SK-N-SH treated with all-trans-retinoic acid at 6 μM for 48 hours (cell line): Measurements from ENCODE around the gene C15orf61.

Experiments
- ATAC-seq: fragments of 200-7000 bp; cut with Tn5 transposase; 3 replicates; pipeline ENCODE4 v1.9.1; 2020; ENCODE audit warnings: mild to moderate bottlenecking, moderate library complexity
- ARNTL ChIP-seq: fragments of 450-650 bp; formaldehyde crosslinking; IDR thresholded peaks from 2 replicates; pipeline ENCODE4 v1.5.0; 2020; ENCODE audit warnings: low read depth, mild to moderate bottlenecking, moderate library complexity, borderline replicate concordance
- CSDC2 ChIP-seq: fragments of 250-450 bp; sonication (Bioruptor Pico); IDR thresholded peaks from 2 replicates; pipeline ENCODE4 v1.5.0; 2020; ENCODE audit warnings: mild to moderate bottlenecking, moderate library complexity
- GLIS3 ChIP-seq: fragments of 250-450 bp; sonication (Bioruptor Pico); IDR thresholded peaks from 2 replicates; pipeline ENCODE4 v1.5.0; 2020; ENCODE audit warnings: mild to moderate bottlenecking, moderate library complexity
- ISL1 ChIP-seq: fragments of 250-450 bp; sonication (Bioruptor Pico); IDR thresholded peaks from 2 replicates; pipeline ENCODE4 v2.1.2; 2022; ENCODE audit warnings: mild to moderate bottlenecking, moderate library complexity
- RARB ChIP-seq: fragments of 250-450 bp; sonication (Bioruptor Pico); IDR thresholded peaks from 2 replicates; pipeline ENCODE4 v1.8.0; 2021; ENCODE audit warnings: mild to moderate bottlenecking, moderate library complexity
- SNAI2 ChIP-seq: fragments of 250-450 bp; sonication (Bioruptor Pico); IDR thresholded peaks from 2 replicates; pipeline ENCODE4 v1.5.0; 2020; ENCODE audit warnings: mild to moderate bottlenecking, moderate library complexity
- ZC3H10 ChIP-seq: fragments of 250-450 bp; sonication (Bioruptor Pico); IDR thresholded peaks from 2 replicates; pipeline ENCODE4 v1.5.1; 2021; ENCODE audit warnings: mild to moderate bottlenecking, moderate library complexity
- ZFP3 ChIP-seq: fragments of 250-450 bp; sonication (Bioruptor Pico); IDR thresholded peaks from 2 replicates; pipeline ENCODE4 v1.5.0; 2020; ENCODE audit warnings: mild to moderate bottlenecking, moderate library complexity
- ZNF8 ChIP-seq: fragments of 450-650 bp; formaldehyde crosslinking; IDR thresholded peaks from 2 replicates; pipeline ENCODE4 v1.5.0; 2020; ENCODE audit warnings: mild to moderate bottlenecking, moderate library complexity
- TF ChIP-seq, protein P1 (sequence below): fragments of 250-450 bp; sonication (Bioruptor Pico); IDR thresholded peaks from 2 replicates; pipeline ENCODE4 v1.5.1; 2021; ENCODE audit warnings: mild to moderate bottlenecking, moderate library complexity
- TF ChIP-seq, protein P2 (sequence below): fragments of 250-450 bp; sonication (Bioruptor Pico); IDR thresholded peaks from 2 replicates; pipeline ENCODE4 v1.8.0; 2020; ENCODE audit warnings: mild to moderate bottlenecking, moderate library complexity, borderline replicate concordance
- TF ChIP-seq, protein P3 (sequence below): fragments of 250-450 bp; sonication (Bioruptor Pico); IDR thresholded peaks from 2 replicates; pipeline ENCODE4 v1.5.0; 2020; ENCODE audit warnings: mild to moderate bottlenecking, moderate library complexity
- TF ChIP-seq, protein P4 (sequence below): fragments of 250-450 bp; sonication (Bioruptor Pico); IDR thresholded peaks from 2 replicates; pipeline ENCODE4 v1.8.0; 2021; ENCODE audit warnings: low read depth, mild to moderate bottlenecking, moderate library complexity, borderline replicate concordance

Gene C15orf61

DNA sequence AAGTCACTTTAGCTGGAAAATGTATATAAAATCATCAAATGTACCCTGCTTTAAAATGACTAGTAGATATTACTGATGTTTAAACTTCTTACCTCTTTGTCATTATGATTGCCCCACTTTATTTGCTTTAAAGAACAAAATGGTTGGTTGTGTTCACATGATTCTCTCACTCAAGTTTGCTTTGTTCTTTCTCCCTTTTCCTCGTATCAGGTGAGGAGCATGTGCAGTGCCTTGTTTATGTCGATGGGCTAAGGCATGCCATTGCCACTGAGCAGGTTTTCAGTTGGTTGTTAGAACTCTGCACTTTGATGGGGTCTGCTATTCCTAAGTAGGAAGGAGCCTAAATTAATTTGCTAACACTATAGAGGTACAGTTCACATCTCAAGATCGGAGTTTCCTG, 26.9 kb downstream of the C15orf61 start (continued):
- TF ChIP-seq, protein P1, sequence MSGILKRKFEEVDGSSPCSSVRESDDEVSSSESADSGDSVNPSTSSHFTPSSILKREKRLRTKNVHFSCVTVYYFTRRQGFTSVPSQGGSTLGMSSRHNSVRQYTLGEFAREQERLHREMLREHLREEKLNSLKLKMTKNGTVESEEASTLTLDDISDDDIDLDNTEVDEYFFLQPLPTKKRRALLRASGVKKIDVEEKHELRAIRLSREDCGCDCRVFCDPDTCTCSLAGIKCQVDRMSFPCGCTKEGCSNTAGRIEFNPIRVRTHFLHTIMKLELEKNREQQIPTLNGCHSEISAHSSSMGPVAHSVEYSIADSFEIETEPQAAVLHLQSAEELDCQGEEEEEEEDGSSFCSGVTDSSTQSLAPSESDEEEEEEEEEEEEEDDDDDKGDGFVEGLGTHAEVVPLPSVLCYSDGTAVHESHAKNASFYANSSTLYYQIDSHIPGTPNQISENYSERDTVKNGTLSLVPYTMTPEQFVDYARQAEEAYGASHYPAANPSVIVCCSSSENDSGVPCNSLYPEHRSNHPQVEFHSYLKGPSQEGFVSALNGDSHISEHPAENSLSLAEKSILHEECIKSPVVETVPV (CRISPR knock-in tag): no peak
- no peak for TF ChIP-seq ZNF8

DNA sequence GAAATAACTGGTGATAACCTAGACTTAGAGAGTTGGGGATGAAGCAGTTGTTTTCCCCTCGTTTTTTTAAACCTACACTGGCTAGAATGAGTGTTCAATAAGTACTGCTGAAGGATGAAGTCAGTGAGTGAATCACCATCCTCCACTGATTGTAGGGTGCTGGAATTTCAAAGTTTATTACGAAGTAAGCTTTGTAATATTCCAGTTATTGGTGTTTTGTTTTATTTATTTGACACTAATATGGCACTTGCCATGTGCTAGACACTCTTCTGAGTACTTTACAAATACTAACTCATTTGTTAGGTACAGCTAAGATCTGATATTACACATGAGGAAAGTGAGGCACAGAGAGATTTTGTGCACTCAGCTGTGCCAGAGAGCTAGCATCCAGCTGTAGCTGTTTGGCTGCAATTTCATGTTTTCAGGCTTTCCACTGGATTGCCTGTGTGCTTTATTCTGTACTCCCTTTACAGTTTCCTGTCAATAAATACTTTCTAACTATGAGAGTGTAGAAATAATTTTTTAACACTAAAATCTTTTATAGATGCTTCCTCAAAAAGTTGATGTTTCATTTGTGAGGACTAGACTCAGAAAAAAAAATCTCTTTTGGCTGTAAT, 27.4 kb downstream of the C15orf61 start:
- TF ChIP-seq ZNF8 (no peak), RARB (CRISPR knock-in tag) (no peak), ISL1 (no peak), ARNTL (CRISPR knock-in tag) (no peak), SNAI2 (CRISPR knock-in tag) (no peak)
- TF ChIP-seq, protein P2, sequence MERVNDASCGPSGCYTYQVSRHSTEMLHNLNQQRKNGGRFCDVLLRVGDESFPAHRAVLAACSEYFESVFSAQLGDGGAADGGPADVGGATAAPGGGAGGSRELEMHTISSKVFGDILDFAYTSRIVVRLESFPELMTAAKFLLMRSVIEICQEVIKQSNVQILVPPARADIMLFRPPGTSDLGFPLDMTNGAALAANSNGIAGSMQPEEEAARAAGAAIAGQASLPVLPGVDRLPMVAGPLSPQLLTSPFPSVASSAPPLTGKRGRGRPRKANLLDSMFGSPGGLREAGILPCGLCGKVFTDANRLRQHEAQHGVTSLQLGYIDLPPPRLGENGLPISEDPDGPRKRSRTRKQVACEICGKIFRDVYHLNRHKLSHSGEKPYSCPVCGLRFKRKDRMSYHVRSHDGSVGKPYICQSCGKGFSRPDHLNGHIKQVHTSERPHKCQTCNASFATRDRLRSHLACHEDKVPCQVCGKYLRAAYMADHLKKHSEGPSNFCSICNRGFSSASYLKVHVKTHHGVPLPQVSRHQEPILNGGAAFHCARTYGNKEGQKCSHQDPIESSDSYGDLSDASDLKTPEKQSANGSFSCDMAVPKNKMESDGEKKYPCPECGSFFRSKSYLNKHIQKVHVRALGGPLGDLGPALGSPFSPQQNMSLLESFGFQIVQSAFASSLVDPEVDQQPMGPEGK: no peak
- TF ChIP-seq, protein P3, sequence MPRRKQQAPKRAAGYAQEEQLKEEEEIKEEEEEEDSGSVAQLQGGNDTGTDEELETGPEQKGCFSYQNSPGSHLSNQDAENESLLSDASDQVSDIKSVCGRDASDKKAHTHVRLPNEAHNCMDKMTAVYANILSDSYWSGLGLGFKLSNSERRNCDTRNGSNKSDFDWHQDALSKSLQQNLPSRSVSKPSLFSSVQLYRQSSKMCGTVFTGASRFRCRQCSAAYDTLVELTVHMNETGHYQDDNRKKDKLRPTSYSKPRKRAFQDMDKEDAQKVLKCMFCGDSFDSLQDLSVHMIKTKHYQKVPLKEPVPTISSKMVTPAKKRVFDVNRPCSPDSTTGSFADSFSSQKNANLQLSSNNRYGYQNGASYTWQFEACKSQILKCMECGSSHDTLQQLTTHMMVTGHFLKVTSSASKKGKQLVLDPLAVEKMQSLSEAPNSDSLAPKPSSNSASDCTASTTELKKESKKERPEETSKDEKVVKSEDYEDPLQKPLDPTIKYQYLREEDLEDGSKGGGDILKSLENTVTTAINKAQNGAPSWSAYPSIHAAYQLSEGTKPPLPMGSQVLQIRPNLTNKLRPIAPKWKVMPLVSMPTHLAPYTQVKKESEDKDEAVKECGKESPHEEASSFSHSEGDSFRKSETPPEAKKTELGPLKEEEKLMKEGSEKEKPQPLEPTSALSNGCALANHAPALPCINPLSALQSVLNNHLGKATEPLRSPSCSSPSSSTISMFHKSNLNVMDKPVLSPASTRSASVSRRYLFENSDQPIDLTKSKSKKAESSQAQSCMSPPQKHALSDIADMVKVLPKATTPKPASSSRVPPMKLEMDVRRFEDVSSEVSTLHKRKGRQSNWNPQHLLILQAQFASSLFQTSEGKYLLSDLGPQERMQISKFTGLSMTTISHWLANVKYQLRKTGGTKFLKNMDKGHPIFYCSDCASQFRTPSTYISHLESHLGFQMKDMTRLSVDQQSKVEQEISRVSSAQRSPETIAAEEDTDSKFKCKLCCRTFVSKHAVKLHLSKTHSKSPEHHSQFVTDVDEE: no peak
- ATAC-seq: peak; percentile 77

DNA sequence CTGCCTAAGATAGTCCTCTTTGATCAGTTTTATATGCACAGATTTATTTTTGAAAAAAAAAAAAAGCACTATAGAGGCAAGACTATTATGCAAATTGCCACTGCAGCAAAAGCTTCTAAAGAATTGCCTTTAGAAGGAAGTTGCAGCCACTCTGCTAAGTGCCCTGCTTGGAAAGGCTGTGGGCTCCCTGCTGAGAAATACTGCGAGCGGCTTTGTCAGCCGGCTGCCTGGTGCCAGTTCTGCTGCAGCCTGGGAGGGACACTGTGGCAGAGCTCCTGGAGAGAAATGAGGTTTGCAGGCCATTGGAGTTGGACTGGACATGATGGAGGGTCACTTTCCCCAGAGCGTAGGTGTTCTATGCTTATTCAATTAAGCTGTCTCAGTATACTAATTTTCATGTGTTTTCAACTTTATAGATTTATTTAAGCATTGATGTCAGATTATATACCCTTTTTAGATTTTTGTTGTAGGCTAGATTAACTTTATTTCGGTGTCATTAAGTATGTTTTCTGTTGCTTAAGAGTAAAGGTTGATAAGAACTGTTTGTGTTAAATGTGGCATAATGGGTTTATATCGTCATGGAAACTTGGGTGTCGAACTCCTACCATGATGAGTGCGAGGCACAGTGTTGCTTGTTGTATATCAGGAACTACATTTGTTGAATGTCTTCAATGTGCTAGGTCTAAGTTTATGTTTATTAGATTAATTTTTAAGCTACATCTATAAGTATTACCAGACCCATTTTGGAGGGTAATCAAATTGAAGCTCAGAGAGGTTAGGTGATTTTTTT, 28.1 kb downstream of the C15orf61 start:
- no peak for TF ChIP-seq GLIS3 (CRISPR knock-in tag)
- TF ChIP-seq ZFP3 (CRISPR knock-in tag): no peak
- TF ChIP-seq CSDC2 (CRISPR knock-in tag): no peak
- TF ChIP-seq, all 23 proteins: peak for 0
- ATAC-seq: peak; percentile 75

DNA sequence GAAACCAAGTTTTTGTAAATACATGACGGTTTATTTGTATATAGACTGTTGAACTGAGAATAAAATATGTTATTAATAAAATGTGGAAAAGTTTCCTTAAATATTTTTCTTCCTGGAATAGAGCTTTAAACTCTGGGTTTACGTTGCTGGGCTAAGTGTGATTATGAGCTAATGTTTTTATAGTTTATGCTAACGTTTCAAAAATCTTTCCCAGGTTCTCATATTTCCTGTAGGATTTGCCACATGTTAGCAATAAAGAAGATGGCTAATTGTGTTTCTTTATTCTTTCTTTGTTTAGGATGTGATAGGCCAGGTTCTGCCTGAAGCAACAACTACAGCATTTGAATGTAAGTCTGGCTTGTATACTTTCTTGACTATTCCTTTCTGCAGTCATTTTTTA, 28.8 kb downstream of the C15orf61 start:
- TF ChIP-seq SNAI2 (CRISPR knock-in tag) (no peak), ZC3H10 (no peak), ARNTL (CRISPR knock-in tag) (no peak), ISL1 (no peak)
- TF ChIP-seq, protein P2: no peak
- TF ChIP-seq, all 23 proteins: peak for 0
- no peak for ATAC-seq

DNA sequence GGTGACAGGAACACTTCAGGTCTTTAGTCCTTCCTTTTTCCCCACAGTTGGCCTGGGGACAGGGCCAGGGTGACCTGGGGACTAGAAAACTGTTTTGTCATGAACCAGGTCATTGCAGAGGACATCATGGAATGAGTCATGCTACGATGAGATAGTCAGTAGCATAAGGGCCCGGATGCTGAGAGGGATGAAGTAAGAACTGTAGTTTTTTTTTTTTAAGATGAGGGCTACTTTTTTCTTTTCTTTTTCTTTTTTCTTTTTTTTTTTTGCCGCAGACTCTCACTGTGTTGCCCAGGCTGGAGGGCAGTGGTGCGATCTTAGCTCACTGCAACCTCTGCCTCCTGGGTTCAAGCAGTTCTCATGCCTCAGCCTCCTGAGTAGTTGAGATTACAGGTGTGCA, 29.6 kb downstream of the C15orf61 start:
- TF ChIP-seq, protein P4, sequence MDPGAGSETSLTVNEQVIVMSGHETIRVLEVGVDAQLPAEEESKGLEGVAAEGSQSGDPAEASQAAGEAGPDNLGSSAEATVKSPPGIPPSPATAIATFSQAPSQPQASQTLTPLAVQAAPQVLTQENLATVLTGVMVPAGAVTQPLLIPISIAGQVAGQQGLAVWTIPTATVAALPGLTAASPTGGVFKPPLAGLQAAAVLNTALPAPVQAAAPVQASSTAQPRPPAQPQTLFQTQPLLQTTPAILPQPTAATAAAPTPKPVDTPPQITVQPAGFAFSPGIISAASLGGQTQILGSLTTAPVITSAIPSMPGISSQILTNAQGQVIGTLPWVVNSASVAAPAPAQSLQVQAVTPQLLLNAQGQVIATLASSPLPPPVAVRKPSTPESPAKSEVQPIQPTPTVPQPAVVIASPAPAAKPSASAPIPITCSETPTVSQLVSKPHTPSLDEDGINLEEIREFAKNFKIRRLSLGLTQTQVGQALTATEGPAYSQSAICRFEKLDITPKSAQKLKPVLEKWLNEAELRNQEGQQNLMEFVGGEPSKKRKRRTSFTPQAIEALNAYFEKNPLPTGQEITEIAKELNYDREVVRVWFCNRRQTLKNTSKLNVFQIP (CRISPR knock-in tag): no peak
- ATAC-seq: no peak
